GDM1 (cell line): ENCODE results near the gene ZDHHC8.

Experiments
- DNase-seq: peaks from one replicate; lab custom pipeline; 2025; lab: John Stamatoyannopoulos, UW

The ZDHHC8 gene

GRCh38 chr22:20196094-20196842 is 64.7 kb downstream of the ZDHHC8 start:
- no peak for DNase-seq
